Stimulated activated CD4-positive, alpha-beta T cell treated with anti-CD3 and anti-CD28 coated beads, Interleukin-1b, Interleukin-23, amount 100 ng/mL, for 48 hours (primary cell): ENCODE measurements around the gene CLPSL1.

Experiments used
- DNase-seq: peaks from one replicate; pipeline ENCODE4 v3.0.0-alpha.2; 2020

The CLPSL1 gene

DNA sequence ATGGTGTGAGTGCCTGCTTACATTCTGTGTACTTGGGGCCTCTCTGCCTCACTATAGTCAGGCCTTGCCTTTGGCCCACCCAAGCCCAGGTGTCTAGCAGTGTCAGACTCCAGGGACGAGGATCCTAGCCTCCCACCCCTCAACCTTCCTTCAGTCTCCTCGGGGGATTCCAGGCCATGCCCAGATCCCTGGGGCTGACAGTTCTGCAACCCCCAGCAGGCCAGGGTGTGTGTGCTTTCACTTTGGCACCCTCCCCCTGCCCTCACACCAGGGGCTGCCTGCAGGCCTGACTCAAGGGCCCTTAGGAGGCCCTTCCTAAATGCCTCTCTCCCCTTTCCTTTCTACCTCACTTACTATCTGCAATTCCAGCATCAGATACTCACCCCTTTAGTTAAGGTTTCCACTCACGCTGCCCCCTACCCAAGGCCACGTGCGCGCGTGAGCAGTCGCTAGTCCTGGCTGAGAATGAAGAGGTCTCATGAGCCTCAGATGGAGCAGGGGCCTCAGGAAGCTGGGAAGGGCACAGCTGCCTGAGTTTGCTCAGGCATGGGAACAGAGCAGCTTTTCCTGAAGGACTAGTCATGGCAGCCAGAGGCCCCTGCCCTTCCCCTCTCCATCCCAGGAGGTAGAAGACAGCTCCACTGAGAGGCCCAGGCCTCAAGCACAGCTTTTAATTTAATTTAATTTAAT is 17.2 kb downstream of the CLPSL1 start:
- DNase-seq: no peak

DNA sequence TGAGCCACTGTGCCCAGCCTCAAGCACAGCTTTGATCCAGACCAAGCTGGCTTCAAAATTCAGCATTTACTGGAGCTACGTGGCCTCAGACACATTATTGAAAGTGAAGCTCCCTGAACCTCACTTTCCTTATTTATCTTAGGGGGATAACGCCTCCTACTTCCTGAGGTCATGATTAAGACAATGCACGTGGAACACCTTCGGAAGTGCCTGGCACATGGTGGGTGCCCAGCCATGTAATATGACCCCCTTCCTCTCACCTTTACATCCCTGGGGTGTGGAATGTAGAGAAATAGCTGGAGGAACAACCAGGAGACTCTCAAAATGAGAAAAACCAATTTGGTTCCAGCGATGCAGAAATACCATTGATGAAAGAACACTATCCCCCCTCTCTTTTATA is 17.9 kb downstream of the CLPSL1 start:
- DNase-seq: no peak

DNA sequence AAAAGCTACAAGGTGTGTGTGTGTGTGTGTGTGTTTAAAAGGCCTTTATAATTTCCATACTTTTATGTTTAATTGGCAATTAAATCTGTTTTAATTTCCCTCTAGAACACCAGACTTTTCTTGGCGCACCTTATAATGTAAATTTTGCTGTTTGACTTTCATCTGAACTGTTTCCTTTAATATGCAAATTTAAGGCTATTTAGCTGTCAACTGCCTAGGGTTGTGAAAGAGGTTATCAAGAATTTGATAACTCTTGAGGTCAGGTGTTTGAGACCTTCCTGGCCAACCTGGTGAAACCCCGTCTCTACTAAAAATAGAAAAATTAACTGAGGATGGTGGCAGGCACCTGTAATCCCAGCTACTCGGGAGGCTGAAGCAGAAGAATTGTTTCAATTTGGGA is 20.3 kb downstream of the CLPSL1 start:
- no peak for DNase-seq

DNA sequence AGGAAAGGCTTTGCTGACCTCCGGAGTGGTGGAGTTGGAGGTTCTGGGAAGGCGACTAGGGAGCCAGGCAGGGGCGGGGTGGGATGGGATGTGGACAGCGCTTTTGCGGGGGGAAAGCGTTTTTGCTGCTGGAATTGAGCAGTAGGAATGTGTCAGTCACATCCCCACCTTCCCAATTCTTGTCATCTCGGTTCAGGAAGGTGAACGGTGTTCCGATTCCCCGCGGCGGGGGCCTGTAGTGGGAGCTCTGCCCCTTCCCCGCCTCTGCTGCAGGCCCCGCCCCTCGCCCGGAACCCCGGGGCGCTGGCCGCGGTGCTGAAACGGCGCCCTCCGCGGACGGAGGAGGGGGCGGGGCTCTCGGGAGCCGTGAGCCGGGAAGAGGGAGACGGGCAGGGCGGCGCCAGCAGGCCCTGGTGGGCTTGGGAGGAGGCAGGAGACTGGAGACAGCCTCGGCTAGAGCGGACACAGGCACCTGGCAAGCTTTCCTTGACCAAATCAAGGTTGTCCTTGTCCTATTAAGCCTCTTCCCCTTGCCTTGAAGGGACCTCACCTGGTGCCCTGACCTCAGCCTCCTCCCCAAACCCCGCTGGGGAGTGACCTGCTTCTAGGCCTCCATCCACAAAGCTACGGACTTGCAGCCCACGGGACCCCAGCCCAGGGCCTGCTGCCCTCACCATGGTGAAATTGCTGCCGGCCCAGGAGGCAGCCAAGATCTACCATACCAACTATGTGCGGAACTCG is 24.3 kb downstream of the CLPSL1 start, which contains the start of gene LHFPL5:
Gene LHFPL5 (plus strand): TSS at position 357 of the 741 bp plus-strand sequence. CDS start 319 bp downstream, at position 676.
- peak; percentile 40 for DNase-seq

DNA sequence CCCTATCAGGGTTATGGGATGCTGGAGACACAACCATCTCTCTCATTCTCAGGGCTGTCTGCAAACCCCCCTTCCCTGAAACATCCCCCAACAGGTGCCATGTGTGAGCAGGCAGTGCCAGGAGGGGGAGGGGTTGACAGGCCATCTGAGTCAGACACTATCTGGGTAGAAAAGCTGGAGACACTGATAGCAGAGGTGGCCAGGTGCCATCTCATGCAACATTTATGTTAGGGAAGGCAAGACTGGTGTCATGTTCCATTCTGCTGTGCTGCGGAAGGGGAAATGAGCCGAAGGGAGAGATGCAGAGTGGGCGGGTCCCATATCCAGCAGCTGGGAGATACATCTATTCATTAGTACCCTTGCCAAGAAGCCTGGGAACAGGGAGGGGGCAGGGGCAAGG is 27.9 kb downstream of the CLPSL1 start:
- no peak for DNase-seq

DNA sequence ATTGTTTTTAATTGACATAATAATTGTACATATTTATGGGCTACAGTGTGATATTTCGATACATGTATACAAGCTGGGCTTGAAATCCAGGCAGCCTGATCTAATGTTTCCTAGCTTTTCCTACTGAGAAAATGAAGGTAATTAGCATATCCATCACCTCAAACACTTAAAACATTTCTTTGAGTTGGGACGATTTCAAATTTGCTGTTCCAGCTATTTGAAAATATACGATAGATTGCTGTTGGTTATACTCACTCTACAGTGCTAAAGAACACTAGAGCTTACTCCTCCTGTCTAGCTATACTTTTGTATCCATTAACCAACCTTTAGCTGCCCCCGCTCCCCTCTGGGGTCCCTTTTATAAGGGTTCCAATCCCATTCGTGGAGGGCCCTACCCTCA is 29.0 kb downstream of the CLPSL1 start:
- DNase-seq: no peak

DNA sequence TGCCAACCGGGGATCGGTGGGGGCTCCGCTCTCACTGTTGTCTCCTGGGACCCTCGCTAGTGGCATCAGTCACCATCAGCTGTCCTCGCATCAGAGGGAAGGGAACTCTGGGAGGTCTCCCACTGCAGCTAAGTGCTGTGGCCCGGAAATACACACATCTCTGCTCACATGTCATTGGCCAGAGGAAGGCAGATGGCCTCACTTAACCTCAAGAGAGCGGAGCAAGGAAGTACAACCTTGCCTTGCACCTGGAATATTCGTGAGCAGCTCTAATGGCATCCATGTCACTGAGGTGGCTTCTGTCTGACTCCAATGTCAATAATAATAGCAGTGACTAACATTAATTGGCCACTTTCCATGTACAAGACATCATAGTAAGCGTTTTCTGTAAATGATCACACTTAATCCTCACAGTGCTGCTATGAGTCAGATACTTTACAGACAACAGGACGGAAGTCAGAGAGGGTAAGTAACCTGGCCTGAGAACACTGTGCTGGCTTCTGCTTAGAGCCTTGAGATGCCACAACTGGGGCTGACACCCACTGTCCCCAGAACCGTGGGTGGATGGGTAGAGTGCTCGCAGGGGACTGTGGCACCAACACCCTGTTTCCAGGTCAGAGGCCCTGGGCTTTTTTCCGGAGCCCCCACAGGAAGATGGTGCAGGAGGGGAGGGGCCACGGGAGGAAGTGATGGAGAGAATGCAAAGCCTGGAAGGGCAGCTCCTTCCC is 30.3 kb downstream of the CLPSL1 start:
- no peak for DNase-seq

DNA sequence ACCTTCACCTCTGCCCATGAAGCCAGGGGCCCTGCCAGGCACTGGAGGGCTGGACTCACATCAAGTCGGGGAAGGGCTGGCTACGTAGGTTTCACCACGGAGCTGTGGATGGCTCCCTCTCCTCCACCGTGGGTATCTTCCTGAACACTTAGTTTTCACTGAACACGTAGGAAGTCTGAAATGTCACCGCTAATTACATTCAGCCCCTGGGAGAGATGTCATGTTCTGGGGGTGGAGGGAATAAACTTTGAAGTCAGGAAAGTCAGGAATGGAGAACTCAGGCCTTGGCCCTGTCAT is 30.8 kb downstream of the CLPSL1 start:
- no peak for DNase-seq

DNA sequence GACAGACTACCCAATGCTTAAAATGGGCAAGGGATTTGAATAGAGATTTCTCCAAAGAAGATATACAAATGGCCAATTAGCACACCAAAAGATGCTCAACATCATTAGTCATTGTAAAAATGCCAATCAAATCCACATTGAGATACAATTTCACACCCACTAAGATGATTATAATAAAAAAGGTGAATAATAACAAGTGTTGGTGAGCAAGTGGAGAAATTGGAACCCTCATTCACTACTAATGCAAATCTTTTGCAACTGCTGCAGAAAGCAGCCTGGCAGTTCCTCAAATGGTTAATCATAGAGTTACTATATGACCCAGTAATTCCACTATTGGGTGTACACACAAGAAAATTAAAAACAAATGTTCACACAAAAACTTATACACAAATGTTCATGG is 36.7 kb downstream of the CLPSL1 start:
- DNase-seq: no peak

DNA sequence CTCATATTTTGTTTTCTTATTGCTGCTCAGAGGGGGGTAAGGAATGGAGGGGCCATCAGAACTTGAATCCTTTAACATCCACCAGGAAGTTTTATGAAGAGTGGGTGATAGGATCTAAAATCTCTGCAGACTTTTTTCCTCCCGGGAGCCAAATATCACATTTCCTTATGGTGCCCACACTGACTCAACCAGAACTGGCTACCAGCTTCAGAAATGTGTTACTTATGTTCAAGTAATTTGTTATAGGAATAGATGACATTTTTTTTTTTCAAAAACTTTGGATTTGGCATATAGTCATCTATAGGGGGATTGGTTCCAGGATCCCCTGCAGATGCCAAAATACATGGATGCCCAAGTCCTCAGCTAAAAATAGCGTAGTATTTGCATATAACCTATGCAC is 42.8 kb downstream of the CLPSL1 start:
- no peak for DNase-seq

DNA sequence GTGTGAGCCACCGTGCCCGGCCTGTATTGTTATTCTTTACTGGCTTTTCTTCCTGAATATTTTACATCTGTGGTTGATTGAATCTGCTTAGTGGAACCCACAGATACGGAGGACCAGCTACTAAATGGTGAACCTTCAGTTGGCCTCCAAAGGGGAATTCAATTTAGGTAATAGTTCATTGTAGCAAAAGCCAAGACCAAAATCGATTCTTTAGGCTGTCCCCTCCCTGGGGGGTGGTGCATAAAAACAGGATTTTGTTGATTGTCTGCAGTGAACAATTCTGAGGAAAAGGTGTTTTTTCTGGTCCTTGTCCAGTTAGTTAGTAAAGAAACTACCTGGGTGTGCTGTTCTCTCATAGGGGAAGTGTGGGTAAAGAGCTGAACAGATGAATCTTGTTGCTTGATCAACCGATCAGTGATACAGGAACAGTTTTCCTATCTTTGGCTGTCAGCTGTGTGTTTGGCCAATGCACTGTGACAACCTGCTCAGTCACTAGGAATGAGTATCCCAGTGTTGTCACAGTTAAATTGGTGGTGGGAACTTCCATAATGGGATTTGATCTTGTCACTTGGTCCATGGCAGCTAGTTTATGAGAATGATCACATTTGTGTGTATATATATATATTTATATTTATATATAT is 43.9 kb downstream of the CLPSL1 start:
- DNase-seq: no peak

DNA sequence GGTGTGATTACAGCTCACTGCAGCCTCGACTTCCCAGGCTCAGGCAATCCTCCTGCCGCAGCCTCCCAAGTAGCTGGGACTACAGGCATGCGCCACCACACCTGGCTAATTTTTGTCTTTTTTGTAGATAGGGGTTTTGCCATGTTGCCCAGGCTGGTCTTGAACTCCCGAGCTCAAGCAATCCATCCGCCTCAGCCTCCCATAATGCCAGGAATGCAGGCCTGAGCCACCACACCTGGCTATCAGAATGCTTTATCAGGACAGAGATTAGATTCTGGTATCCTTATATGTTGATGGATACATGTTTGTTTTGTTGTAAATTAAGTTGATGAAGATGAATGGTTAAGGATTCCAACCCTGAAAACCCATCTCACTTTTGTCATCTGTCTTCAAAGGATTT is 48.5 kb downstream of the CLPSL1 start:
- DNase-seq: no peak

DNA sequence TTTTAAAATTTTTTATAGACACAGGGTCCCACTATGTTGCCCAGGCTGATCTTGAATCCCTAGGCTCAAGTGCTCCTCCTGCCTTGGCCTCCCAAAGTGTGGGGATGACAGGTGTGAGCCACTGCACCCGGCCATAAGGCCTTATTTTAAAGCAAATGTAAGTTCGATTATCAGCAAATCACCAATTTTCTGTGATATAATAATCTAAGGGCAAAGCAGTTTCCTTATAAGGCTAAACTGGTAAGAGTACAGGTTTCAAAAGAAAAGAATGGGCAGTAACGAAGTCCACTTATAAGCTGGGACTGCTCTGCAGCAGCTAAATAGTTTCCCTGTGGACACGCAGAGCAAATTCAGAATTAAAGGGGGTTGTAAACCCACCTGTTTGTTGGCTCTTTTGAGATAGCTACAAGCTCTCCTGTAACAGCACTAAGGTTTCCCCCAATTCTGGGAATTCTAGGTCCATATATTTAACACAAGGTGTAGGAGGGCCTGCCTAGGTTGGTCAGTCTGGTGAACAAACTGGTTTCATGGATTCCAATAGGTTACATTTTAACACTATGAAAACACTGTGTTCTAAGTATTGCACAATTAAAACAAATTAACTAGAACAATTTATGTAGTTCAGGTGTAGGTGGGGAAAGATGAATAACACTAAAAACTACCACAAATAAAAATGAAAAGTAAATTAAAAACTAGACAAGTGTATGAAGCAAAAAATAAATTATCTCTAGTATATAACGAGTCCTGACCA is 50.6 kb downstream of the CLPSL1 start:
- DNase-seq: no peak

DNA sequence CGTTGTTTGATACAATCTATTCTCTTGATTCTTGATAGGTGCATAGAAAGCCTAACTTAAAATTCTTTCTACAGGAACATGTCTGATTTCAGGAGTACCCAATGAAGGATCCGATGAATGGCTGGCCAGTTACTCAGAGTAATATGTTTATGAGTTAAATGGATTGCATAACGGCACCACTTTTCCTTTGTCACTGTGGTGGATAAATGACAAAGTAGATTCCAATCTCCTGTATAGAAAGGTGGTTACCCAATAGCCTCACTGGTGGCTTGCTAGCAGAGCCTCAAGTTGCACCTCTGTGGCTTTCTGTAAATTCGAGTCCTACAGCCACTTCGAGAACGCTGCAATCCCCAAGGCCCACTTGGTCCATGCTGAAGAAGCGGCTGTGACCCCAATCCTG is 52.7 kb downstream of the CLPSL1 start:
- no peak for DNase-seq
